NCI-H2196 (cell line): ENCODE measurements around the gene GPAT3.
"Not testable (repeated sequence)": the region's sequence is repeated elsewhere in the genome, so short reads cannot be mapped to it uniquely, and the experiment has no call there.

ENCODE experiments used
- DNase-seq: peaks from one replicate; lab custom pipeline; 2025; ENCODE audit not compliant: unreplicated experiment; lab: John Stamatoyannopoulos, UW

The GPAT3 gene

DNA sequence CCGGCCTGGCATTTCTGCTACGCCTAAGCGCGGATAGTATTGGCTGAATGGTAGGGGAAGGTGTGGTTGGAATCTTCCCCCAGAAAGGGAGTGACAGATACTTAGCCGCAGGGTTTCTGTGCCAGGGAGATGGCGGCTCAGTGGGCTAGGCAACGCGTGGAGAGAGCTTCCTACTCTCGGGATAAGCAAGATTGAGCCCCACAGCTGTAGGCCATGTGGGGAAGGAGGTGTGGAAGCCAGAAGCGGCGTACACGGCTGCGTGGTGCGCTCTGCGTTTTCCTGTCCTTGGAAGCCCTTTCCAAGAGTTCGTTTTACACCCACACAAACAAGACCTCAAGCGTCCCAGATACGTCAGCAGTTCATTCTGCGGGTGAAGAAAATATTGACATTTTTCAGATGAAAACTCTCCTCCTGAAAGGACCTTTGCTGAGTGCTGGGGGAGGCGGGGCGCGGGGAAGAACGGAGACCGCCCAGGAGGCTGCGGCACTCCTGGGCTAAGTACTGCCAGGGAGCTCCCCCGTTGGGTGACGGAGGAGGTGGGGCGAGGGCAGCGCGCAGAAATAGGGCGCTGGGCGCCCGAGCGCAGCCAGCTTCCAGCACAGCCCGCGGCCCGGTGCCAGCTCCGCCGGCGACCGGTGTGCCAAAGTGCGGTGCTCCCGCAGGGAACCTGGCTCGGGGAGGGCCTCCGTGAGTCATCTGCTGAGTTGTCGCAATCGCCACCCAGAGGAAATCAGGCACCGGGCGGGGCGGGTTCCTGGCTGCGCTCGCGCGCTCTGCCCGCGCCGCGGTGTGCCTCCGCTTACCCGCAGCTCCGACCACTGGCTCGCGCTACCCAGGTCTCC is at the start of gene GPAT3:
Gene GPAT3 (plus strand): TSS at position 589 of the 842 bp plus-strand sequence. CDS start 515 bp downstream, outside the sequence.
- DNase-seq, result peak; percentile 27

DNA sequence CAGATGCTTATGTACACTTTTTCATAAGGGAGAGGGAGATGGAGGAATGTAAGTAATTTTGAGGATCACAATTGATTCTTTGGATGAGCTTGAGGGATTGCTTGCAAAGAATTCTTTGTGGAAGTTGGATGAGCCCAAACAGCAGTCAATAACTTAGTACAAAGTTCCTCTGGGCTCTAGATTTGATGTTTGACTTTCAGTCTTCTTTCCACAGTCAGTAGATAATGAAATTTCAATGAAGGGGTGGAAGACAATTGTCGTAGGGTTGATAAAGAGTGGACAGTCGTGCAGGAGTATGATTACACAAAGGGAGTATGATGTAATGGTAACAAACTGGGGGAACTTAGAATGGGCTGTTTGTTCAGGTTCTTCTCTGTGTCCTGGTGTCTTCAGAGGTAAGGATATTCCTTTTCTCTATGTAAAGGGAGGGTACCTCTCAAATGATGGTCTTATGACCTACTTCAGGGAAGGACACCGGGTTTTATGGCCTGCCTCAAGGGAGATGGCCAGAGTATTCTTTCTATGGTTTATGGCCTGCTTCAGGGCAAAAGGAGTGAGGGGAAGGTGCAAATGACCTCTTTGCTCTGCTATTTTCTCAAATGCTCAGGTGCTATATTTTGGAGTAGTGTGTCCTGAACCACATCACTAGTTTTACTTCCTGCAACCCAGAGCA is 49.3 kb upstream of the GPAT3 start:
- DNase-seq, result no peak

DNA sequence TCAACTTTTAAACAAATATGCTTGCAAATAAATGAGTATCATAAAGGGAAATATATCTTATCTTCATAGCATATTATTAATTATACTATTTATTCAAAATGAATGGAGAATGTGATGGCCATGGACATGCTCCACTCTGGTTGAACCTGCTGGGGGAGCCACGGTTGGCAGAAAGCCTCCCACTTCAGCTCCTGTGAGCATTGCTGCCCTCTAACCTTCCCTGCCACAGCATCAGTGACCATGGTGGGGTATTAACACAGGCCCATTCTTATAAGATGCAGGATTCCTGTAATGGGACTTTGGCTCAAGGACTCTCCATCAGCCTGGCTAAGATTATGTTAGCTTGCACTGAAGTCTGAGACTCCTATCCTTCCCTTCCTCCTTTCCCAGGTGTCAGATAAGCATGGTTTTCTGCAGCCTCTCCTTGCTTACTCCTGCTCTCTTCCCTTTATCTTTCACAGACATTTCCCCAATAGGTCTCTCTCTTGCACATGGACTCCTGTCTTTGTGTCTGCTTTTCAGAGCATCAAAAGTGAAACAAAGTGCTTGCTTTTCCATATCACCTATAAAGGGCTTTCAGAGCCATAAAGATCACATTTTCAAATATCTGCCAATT is 46.1 kb upstream of the GPAT3 start:
- DNase-seq, result no peak

DNA sequence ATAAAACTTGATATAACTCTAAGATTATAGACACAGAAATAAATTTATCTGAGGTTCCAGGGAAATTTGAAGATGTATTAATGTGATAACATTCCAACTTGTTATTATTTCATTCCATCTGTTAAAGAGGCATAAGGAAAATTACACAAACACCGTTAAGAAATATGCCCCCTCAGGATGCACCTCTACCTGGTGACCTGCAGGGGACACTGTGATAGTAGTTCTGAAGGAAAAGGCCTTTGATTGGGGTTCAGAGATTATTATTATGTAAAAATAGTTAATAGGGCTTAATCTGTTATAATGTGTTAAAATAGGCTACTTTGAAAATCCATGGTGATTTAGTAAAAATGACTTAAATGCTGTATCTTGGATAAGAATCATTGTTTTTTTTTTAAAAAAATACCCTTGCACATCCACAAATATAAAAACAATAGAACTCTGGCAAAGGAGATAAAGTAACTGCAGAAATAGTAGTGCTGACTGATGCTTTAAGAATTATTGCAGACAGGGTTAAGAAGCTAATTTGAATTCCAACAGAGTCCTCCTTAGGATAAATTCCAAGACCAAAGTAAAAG is 44.9 kb upstream of the GPAT3 start:
- peak; percentile 5 for DNase-seq

DNA sequence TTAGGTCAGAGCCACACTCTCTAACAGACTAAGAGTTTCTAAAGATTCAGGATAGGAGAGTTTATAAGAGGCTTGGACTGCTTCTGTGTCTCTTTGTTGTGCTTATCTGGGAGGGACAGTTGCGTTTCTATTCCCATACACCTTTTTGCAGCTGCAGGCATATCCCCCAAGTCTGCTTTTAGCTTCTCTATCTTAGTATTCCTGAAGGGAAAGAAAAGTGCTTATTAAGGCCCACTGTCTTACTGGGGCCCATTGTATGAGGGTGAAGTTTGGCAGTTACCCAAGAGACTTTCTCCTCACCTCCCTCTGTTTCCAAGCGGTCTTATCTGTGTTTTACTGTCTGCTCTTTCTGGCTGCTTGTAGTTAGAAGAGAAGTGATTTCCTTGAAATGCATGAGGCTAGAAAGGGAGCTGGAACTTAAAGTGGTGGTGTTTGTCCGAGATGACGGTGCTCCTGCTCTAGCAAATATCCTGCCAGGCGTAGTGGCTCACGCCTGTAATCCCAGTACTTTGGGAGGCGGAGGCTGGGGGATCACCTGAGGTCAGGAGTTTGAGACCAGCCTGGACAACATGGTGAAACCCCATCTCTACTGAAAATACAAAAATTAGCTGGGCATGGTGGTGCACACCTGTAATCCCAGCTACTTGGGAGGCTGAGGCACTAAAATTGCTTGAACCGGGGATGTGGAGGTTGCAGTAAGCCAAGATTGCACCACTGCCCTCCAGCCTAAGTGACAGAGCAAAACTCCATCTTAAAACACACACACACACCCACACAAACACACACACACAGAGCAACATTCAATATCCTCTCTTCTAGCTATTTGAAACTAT is 39.6 kb upstream of the GPAT3 start:
- DNase-seq, result not testable (repeated sequence)

DNA sequence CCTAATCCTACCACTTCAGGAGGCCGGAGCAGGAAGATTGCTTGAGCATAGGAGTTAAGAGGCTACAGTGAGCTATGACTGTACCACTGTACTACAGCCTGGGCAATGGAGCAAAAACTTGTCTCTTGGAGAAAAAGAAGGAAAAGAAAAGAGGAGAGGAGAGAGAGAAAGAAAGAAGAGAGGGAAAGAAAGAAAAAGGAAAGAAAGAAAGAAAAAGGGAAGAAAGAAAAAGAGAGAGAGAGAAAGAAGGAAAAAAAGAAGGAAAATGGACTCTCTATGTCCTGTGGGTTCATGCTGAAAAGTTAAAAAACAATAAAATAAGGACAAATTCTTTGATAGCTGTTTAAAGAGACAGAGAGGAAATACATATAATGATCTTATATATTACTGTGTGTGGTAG is 37.7 kb upstream of the GPAT3 start:
- DNase-seq, result no peak

DNA sequence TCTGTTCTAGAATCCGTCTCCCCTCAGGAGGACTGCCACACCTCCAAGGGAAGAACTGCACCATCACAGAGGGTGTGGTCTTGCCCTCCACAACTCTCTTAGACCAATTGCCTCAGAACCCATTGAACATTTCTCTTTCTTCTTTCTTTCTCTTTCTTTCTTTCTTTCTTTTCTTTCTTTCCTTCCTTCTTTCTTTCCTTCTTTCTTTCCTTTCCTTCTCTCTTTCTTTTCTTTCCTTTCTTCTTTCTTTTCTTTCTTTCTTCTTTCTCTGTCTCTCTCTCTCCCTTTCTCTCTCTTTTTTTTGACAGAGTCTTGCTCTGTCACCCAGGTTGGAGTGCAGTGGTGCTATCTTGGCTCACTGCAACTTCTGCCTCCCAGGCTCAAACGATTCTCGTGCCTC is 34.2 kb upstream of the GPAT3 start:
- DNase-seq, result not testable (repeated sequence)

DNA sequence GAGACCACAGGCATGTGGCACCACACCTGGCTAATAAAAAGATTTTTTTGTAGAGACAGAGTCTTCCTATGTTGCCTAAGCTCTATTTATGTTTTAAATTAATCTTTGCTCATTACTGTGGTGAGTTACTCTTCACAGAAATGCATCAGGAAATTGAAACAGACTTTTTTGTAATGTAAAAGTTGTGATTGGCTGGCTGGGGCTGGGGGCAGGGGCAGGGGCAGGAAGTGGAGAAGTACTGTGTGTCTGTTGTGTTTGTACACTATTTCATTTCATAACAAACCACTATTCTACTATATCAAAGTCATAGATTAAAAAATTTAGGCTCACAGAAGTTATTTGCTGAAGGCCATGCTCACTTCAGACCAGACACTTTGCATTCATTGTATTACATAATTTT is 31.9 kb upstream of the GPAT3 start:
- no peak for DNase-seq

DNA sequence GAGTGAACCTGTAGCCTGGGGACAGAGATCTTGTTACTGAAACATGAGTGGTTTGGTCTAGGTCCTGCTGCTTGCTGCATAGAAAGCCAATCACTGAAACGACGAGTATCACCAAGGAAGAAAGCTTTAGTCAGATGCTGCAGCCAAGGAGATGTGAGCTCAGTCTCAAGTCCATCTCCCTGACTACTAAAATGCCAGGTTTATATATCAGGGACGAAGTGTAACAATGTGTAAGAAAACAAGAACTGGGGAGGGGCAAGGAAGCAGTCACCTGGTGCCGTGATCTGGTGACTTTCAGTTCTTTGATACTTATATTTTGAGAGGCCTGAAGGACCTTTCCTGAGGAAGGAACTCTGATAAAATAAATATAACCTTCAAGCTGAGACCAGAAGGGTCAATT is 31.4 kb upstream of the GPAT3 start:
- no peak for DNase-seq

DNA sequence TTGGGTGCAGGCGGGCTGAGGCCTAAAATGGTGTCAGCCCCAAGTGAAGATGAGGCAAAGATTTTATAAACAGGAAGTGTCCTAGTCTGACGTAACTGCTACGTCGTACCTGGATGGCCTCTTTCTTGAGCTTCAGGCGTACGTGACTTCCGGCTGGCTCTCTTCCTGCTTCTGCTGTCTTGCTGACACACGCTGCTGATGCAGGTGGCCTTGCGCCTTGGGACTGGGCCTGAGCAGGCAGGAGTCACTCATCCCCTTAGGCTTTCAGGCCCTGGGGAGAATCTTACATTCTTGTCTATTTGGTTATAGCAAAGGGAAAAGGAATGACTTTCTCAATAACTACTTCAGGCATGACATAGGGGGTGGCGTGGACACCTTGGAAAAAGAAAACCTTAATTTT is 30.9 kb upstream of the GPAT3 start:
- DNase-seq, result no peak

DNA sequence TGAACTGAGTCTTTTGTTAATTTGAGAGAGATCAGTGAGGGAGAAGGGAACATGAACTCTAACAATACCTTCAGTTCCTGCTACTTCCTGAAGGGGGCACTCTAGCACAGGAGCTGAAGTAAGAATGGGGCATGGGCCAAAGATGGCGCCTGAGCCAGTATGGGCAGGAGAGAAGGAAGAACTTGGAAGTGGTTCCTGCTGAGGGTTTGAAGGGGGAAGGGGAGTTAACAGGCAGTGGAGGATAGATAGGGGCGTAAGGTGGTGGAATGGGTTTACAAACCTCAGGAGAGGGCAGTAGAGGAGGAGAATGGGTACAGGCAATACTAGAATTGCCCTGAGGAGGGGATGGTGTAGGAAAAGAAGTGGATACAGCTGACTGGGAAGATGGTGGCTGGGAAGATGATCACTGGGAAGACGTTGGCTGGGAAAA is 26.7 kb upstream of the GPAT3 start:
- DNase-seq, result peak; percentile 6

DNA sequence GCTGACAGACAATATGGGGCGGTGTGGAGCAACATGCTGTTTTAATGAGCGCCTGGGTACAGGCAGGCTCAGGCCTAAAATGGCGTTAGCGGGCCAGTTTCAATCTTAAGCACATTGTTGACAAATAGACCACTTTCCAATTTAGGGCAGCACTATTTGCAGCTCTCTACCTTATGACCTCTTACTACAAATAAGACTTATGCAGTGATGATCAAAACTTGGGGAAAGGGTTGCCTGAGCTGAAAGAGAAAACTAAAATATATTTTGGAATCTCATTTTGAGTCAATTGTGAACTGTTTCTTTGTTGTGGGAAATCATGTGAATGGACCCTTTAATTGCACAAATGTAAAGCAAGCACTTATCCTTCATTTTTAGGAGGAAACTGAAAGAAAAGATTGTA is 25.5 kb upstream of the GPAT3 start:
- DNase-seq, result no peak

DNA sequence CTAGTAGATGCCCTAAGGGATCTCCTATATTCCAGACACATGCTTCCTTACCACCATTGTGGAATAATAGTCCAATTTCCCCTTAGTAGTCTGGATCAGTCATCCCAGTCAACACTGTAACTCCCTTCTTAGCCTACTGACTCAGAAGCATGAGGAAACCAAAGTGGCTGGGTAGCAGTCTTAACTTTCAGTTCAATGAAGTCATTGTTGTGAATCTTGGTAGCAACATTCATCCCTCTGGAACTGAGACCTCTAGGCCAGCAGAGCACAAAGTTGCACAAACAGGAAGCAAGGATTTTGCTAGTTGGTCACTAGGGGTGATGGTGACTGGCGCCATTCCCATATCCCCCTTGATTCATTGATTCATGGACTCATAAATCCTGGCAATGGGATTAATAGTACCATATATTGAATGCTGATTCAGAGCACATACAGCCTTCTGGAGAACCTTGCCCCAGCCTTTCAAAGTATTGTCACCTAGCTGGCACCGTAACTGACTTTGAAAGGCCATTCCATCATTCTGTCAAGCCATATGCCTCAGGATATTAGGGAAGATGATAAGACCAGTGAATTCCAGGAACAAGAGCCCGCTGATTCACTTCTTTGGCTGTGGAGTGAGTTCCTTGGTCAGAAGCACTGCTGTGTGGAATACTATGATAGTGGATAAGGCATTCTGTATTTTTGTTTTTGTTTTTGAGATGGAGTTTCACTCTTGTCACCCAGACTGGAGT is 19.7 kb upstream of the GPAT3 start:
- DNase-seq, result no peak

DNA sequence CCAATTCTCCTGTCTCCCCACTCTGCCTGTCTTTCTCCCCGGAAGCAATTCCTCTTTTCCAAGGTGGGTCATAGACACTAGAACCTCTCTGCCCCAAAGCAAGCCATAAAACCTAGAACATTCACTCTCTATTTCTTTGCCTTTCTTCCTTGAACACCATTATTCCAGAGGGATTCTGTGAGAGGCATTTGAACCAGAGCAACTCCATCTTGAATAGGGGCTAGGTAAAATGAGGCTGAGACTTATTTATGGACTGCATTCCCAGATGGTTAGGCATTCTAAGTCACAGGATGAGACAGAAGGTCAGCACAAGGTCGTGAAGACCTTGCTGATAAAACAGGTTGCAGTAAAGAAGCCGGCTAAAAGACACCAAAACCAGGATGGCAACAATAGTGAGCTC is 13.7 kb upstream of the GPAT3 start:
- no peak for DNase-seq

DNA sequence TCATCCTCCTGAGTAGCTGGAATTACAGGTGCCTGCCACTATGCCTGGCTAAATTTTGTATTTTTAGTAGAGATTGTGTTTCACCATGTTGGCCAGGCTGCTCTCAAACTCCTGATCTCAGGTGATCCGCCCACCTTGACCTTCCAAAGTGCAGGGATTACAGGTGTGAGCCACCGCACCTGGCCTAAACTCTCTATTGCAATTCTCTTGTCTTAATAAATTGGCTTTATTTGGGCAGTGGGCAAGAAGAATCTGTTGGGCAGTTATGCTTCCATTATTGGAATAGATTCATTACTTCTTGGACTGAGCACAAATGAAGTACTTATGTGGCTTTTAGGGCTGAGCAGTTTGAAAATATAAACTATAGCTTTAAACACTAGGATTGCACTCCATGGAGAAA is 8.2 kb upstream of the GPAT3 start:
- no peak for DNase-seq

DNA sequence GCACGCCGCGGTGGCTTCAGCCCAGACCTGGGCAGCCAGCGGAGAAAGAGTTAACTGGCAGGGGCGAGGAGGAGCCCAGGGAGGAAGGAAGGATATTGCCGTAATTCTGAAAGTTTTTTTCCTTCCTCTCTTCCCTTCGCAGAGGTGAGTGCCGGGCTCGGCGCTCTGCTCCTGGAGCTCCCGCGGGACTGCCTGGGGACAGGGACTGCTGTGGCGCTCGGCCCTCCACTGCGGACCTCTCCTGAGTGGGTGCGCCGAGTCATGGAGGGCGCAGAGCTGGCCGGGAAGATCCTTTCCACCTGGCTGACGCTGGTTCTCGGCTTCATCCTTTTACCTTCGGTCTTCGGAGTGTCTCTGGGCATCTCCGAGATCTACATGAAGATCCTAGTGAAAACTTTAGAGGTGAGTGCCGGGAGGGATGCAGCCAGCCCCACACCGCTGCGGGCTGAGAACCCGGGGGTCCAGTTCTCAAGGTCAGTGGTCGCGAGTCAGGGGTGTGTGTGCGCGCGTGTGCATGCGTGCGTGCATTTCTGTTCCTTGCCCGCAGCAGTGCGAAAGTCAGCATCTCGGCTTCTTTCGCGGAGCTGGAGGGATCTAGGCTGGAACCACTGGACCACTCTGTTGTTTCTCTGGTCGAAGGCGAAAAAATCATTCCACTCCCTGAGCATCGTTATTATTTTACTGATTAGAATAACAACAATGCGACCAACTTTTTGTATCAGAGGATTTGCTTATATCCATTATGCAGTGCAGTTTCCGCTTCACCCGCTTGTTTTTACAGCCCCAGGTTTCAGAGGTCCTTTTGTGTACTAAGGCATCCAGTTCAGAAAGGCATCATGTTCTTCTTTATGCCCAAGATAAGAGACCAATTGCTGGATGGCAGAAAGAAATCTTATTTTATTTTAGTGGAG is 709 bp downstream of the GPAT3 start:
- no peak for DNase-seq

DNA sequence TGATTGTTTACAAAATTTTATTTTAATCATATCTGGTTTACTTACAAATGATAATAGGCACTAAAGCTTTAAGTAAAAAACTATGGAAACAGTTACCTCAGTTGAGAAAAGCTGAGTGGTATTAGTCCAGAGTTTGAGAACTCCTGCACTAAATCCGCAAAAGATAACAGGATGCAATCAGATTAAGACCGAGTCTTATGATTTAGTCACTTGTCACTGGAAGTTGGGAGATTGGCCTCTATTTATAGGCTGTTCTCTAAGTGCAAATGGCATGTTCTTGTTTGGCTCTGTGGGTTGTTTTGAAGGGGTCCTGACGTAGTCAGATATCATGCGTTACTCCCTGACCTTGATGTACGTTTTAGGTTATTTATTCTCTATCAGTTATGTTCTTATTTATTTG is 6.3 kb downstream of the GPAT3 start:
- DNase-seq, result no peak

DNA sequence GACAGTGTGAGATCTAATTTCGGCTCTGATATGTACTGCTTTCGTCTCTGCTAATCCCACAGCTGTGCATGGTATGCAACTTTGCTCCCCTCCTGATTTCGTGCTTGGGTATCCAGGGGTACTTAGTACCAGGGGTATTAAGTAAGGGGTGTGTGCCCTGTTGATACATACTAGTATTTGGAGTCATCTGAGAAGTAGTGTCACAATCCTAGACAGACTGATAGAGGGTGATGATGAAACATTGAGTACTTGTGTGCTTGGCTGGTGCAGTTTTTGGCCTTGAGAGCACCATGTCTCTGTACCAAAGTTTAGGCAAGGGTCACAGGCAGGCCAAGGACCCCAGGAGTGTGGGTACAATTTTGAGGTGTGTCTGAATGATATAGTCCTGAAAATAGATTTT is 10.9 kb downstream of the GPAT3 start:
- no peak for DNase-seq
